Endothelial cell of umbilical vein (primary cell): Measurements from ENCODE around the gene JAML. TPM values are rescaled to one million over a fixed set of nuclear protein-coding genes. Genes with fewer than 3 reads are reported as not detected.

Experiments
- BruUV-seq: library from RNA; stranded (reverse); fragments of 400-500 nt; replicated peaks from 2 replicates; lab custom pipeline; 2021; lab: Mats Ljungman, UMichigan
- CTCF ChIA-PET: fragments of 300-600, 350-600 bp; sonication (Branson Sonifier 250); formaldehyde crosslinking; loops from one replicate; lab custom pipeline; 2021; ENCODE audit warnings: antibody characterized with exemption, inconsistent platforms; lab: Charles Lee
- POLR2A ChIA-PET: fragments of 300-600, 350-600 bp; sonication (Branson Sonifier 250); formaldehyde crosslinking; loops from one replicate; lab custom pipeline; 2021; ENCODE audit warnings: antibody characterized with exemption, inconsistent platforms; lab: Charles Lee
- DNase-seq: peaks from one replicate; pipeline ENCODE4 v3.0.0-alpha.2; 2011; ENCODE audit warnings: low read depth, low spot score
- FAIRE-seq: peaks from 2 replicates; lab custom pipeline; 2011; peaks lifted over from hg19 to GRCh38; lab: Jason Lieb, UNC
- H2AFZ ChIP-seq: 2 replicates; pipeline ENCODE4 v1.6.0; 2012; ENCODE audit warnings: low read depth, low read length, control low read depth, inconsistent platforms
- H3K27ac ChIP-seq: 2 replicates; pipeline ENCODE4 v1.5.1; 2011; ENCODE audit warnings: low read depth, mild to moderate bottlenecking, control low read depth, low read length, moderate library complexity; ENCODE audit not compliant: insufficient read depth
- H3K27me3 ChIP-seq, 2 experiments: 2 replicates each; pipeline versions ENCODE4 v1.6.0 to v1.6.1; 2011; ENCODE audit warnings: low read length in 2 of 2, mixed read lengths in 1 of 2; ENCODE audit not compliant: control insufficient read depth in 2 of 2, insufficient read depth in 2 of 2
- H3K36me3 ChIP-seq, 2 experiments: 2 replicates in 1 of 2; 3 replicates in 1 of 2; pipeline ENCODE4 v1.5.1; 2011; ENCODE audit warnings: low read length in 2 of 2, mild to moderate bottlenecking in 1 of 2, moderate library complexity in 1 of 2; ENCODE audit not compliant: control insufficient read depth in 2 of 2, insufficient read depth in 2 of 2; ENCODE audit errors: extremely low read depth in 1 of 2
- H3K4me1 ChIP-seq: 3 replicates; pipeline ENCODE4 v1.5.1; 2011; ENCODE audit warnings: mild to moderate bottlenecking, low read length; ENCODE audit not compliant: control insufficient read depth, insufficient read depth; ENCODE audit errors: extremely low read depth
- H3K4me2 ChIP-seq: 2 replicates; pipeline ENCODE4 v1.6.1; 2011; ENCODE audit warnings: low read length, control low read depth, mixed read lengths; ENCODE audit not compliant: insufficient read depth
- H3K4me3 ChIP-seq, 3 experiments: fragments of 200-600 bp in 1 of 3; sonication (generic), shearing (Covaris generic) in 1 of 3; replicated peaks in 1 of 3; 2 replicates each; pipeline ENCODE4 v1.5.1; 2011 to 2016; ENCODE audit warnings: control low read depth in 3 of 3, low read length in 3 of 3, mild to moderate bottlenecking in 2 of 3, inconsistent platforms in 1 of 3, low read depth in 1 of 3, moderate library complexity in 1 of 3; ENCODE audit not compliant: insufficient read depth in 1 of 3
- H3K79me2 ChIP-seq: 2 replicates; pipeline ENCODE4 v1.6.0; 2012; ENCODE audit warnings: low read length, inconsistent platforms; ENCODE audit not compliant: control insufficient read depth, insufficient read depth
- H3K9ac ChIP-seq: replicated peaks from 2 replicates; pipeline ENCODE3; 2011; ENCODE audit warnings: low read length, control low read depth; ENCODE audit not compliant: insufficient read depth; ENCODE audit errors: extremely low read depth
- H3K9me1 ChIP-seq: replicated peaks from 3 replicates; pipeline ENCODE4 v1.6.0; 2011; ENCODE audit warnings: mild to moderate bottlenecking, low read length; ENCODE audit not compliant: control insufficient read depth, insufficient read depth; ENCODE audit errors: extremely low read depth
- H3K9me3 ChIP-seq: replicated peaks from 2 replicates; pipeline ENCODE4 v1.5.1; 2012; ENCODE audit warnings: low read length, inconsistent platforms; ENCODE audit not compliant: control insufficient read depth, insufficient read depth
- H4K20me1 ChIP-seq: replicated peaks from 2 replicates; pipeline ENCODE3; 2011; ENCODE audit warnings: mild to moderate bottlenecking, low read length; ENCODE audit not compliant: control insufficient read depth, insufficient read depth; ENCODE audit errors: extremely low read depth
- FOS ChIP-seq: IDR thresholded peaks from 2 replicates; pipeline ENCODE4 v1.6.1; 2011; ENCODE audit warnings: mild to moderate bottlenecking, low read length, moderate library complexity, borderline replicate concordance; ENCODE audit not compliant: insufficient read depth
- POLR2A ChIP-seq: IDR thresholded peaks from 2 replicates; pipeline ENCODE4 v1.6.1; 2012; ENCODE audit warnings: low read depth, mild to moderate bottlenecking, control low read depth, low read length
- POLR2AphosphoS5 ChIP-seq: IDR thresholded peaks from 2 replicates; pipeline ENCODE4 v1.6.1; 2012; ENCODE audit warnings: low read depth, mild to moderate bottlenecking, control low read depth, low read length, moderate library complexity; ENCODE audit not compliant: insufficient read depth
- dilution Hi-C: fragments of 300-500 bp; cut with MboI; formaldehyde crosslinking; loops from one replicate; pipeline ENCODE4 v1.15.0; 2019; ENCODE audit warnings: low sequenced_read_pairs; ENCODE audit not compliant: extremely low pct_ligation_motif_present
- intact Hi-C: fragments of 100-400 bp; cut with micrococcal nuclease; formaldehyde crosslinking; loops from one replicate; pipeline ENCODE4 v1.10.0; 2022
- polyA plus RNA-seq, 4 experiments: library from polyadenylated mRNA; depleted of rRNA in 3 of 4; stranded (reverse) in 3 of 4; unstranded in 1 of 4; fragments of >200 nt; gene quantifications; 2 replicates each; pipeline versions ENCODE4 v1.2.1 to v1.2.3, GENCODE V29; 2011 to 2012; ENCODE audit warnings: missing spikeins in 1 of 4
- total RNA-seq: library from RNA; stranded (reverse); gene quantifications from 2 replicates; pipeline ENCODE4 v1.2.3, GENCODE V29; 2021
- TF ChIP-seq, protein P1 (sequence below), 2 donors: IDR thresholded peaks; 1 replicate in 1 of 2; 2 replicates in 1 of 2; pipeline ENCODE4 v1.5.1; 2011; ENCODE audit warnings: low read length in 2 of 2, mild to moderate bottlenecking in 2 of 2, moderate library complexity in 2 of 2, control low read depth in 1 of 2, inconsistent platforms in 1 of 2, low read depth in 1 of 2; ENCODE audit not compliant: insufficient read depth in 1 of 2; ENCODE audit errors: extremely low read depth in 1 of 2

Gene JAML
- total and polyA plus RNA-seq, 2 donors (not counting 3 experiments of a cell fraction or from before 2014, with no cell fraction given) = 0.04 to 0.35 TPM

- Histone ChIP-seq H3K27ac (no peak overlapping the region), H3K9me3 (no peaks in the 10 kb centered on the region), H3K9me1 (no peaks in the 10 kb centered on the region), H4K20me1 (no peaks in the 10 kb centered on the region), H3K4me1 (no peaks in the 10 kb centered on the region), H3K4me3 (no peak overlapping the region), H2AFZ (no peak overlapping the region), H3K36me3 (no peaks in the 10 kb centered on the region), H3K27me3 (peaks cover 4 to 15% of the 10 kb centered on the region in 2 experiments), H3K9ac (no peak overlapping the region), H3K79me2 (no peaks in the 10 kb centered on the region), H3K4me2 (no peak overlapping the region)
- CTCF ChIA-PET = interaction anchor here (0.7 to 4.7 kb wide), 7 partner anchors 10 to 361 kb away, joined by 3 to 112 read pairs (median 14); no protein-coding TSS in a partner anchor
- DNase-seq (no peak), FAIRE-seq (no peak)
- no TSS peak for BruUV-seq
- dilution Hi-C loops = no loop called here
- intact Hi-C loops = no loop called here
- TF ChIP-seq POLR2A = no peak
- no peak for TF ChIP-seq POLR2AphosphoS5
- TF ChIP-seq, protein P1, sequence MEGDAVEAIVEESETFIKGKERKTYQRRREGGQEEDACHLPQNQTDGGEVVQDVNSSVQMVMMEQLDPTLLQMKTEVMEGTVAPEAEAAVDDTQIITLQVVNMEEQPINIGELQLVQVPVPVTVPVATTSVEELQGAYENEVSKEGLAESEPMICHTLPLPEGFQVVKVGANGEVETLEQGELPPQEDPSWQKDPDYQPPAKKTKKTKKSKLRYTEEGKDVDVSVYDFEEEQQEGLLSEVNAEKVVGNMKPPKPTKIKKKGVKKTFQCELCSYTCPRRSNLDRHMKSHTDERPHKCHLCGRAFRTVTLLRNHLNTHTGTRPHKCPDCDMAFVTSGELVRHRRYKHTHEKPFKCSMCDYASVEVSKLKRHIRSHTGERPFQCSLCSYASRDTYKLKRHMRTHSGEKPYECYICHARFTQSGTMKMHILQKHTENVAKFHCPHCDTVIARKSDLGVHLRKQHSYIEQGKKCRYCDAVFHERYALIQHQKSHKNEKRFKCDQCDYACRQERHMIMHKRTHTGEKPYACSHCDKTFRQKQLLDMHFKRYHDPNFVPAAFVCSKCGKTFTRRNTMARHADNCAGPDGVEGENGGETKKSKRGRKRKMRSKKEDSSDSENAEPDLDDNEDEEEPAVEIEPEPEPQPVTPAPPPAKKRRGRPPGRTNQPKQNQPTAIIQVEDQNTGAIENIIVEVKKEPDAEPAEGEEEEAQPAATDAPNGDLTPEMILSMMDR (IDR thresholded peaks at IDR 0.05; ENCODE audit: extremely low read depth in 1 of 2, insufficient read depth in 1 of 2, low read depth in 1 of 2, low read length in 2 of 2) = no peak
- no peak for TF ChIP-seq FOS
- POLR2A ChIA-PET = no interaction called here
Observed at GRCh38 chr11:118169300-118170140, 55.3 kb downstream of the JAML start.
